ENCODE measurements around the gene LYRM1. TPM values are rescaled to one million over a fixed set of nuclear protein-coding genes. Genes with fewer than 3 reads are reported as not detected.
A peak's percentile ranks its signal among the peaks of the same experiment; 100 is the strongest.

The LYRM1 gene
- total RNA-seq, 2 donors from 2014 or later = 18.7 to 34.9 TPM

DNA sequence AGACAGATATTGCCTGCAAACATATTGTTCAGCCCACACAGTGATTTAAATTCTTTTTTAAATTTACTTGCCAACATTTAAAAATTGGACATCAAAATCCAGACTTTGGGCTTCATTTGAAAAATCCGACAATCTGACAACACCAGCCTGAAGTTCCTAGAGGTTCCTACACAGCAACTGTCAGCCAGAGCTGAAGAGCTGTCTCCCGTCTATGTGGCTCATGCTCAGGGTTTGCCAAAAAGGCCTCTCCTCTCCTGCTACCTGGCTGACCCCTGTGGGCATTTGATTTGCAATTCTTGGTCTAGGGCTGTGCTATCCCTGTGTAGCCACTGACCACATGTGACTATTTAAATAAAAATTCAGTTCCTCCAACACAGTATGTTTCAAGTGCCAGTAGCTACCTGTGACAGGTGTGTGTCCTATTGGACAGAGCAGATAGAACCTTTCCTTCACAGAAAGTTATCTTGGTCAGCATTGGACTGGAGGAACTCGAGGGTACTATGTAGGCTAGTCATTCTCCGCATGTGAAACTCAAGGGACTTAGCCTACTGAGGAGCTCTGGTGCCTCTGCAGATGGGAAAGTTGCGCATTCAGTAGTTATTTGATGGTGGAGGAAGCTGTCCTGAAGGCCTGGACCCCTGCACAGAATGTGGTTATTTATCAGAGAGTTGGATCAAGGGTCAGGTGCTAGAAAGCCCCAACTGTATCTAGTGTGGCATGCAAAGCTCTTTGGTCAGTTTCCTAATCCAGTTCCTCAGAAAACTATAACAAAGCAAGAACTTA lies 2.7 kb downstream of the LYRM1 start:
- no peaks in the 10 kb centered on the region for H3K9me3 ChIP-seq
- DNase-seq (ENCODE audit: low spot score) (no peak), ATAC-seq (ENCODE audit: insufficient number of reproducible peaks, low FRiP score, low read depth) (no peak)
- TF ChIP-seq, protein P1, sequence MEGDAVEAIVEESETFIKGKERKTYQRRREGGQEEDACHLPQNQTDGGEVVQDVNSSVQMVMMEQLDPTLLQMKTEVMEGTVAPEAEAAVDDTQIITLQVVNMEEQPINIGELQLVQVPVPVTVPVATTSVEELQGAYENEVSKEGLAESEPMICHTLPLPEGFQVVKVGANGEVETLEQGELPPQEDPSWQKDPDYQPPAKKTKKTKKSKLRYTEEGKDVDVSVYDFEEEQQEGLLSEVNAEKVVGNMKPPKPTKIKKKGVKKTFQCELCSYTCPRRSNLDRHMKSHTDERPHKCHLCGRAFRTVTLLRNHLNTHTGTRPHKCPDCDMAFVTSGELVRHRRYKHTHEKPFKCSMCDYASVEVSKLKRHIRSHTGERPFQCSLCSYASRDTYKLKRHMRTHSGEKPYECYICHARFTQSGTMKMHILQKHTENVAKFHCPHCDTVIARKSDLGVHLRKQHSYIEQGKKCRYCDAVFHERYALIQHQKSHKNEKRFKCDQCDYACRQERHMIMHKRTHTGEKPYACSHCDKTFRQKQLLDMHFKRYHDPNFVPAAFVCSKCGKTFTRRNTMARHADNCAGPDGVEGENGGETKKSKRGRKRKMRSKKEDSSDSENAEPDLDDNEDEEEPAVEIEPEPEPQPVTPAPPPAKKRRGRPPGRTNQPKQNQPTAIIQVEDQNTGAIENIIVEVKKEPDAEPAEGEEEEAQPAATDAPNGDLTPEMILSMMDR (IDR thresholded peaks at IDR 0.05) = no peak
- H3K27me3 ChIP-seq (replicated peaks; ENCODE audit: insufficient read depth) = no peaks in the 10 kb centered on the region
- H3K27ac ChIP-seq = peak overlapping the region; percentile 95 to 100
- no peaks in the 10 kb centered on the region for H3K36me3 ChIP-seq
- no peak overlapping the region for H3K4me3 ChIP-seq
- peaks cover 59 to 72% of the 10 kb centered on the region in 2 donors for H3K4me1 ChIP-seq (ENCODE audit: control insufficient read depth in 1 of 2, low read depth in 2 of 2)

DNA sequence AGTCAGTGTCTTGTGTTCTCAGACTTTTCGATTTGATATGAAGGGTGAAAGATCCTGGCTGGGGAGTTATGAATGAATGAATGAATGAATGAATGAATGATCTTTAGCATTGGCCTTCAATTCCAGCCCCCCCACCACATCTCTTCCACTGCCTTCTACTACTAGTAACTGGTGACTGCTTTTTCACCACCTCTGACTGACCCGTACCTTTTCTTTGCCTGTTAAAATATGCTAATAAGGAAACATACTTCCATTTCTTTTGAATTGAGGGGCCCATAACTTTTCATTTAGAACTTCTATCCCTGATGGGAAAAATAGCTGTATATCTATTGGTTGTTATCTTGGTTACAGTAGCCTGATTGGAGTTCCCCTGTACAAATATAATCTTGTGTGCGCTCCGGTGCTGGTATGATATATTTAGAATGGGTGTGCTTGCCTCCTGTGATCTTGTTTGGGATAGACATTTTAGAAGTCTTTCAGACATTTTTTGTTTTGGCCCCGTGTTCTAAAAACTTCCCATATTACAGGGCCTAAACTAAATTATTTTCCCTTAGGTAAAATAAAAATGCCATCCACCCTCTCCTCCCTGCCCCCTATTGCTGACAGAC lies 3.4 kb downstream of the LYRM1 start:
- Histone ChIP-seq H3K4me1 (ENCODE audit: control insufficient read depth in 1 of 2, low read depth in 2 of 2) (peaks cover 58 to 72% of the 10 kb centered on the region in 2 donors), H3K36me3 (no peaks in the 10 kb centered on the region), H3K27ac (peak overlapping the region; percentile 95 to 100), H3K27me3 (replicated peaks; ENCODE audit: insufficient read depth) (no peaks in the 10 kb centered on the region), H3K4me3 (peak overlapping the region; percentile 26), H3K9me3 (no peaks in the 10 kb centered on the region)
- ATAC-seq (ENCODE audit: insufficient number of reproducible peaks, low FRiP score, low read depth) (no peak), DNase-seq (ENCODE audit: low spot score) (no peak)
- TF ChIP-seq, protein P1 (IDR thresholded peaks at IDR 0.05) = no peak

DNA sequence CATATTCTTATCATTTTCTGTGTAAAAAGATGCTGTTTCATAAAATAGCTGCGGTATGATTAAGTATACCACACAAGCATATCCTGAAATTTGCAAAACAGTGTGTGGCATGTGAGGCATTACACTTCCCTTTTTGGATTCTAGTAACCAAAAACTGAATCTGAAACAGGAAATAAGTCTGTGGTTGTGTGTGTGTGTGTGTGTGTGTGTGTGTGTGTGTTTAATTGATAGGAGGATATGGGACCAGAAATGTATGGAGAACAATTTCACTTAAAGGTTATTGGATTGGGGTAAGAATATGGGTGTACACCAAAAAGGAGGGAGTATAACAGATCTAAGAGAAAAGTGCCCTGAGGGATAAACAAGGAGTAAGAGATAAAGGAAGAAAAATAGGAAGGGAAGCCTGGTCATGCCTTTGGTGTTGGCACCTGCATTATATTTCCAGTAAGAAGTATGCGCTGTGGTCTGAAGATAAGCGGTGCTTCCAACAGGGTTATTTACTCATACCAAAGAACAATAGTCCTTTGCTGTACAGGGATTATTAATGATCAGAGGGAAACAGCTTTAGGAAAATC lies 4.0 kb downstream of the LYRM1 start:
- Histone ChIP-seq H3K36me3 (no peaks in the 10 kb centered on the region), H3K4me1 (ENCODE audit: control insufficient read depth in 1 of 2, low read depth in 2 of 2) (peaks cover 58 to 77% of the 10 kb centered on the region in 2 donors), H3K27me3 (replicated peaks; ENCODE audit: insufficient read depth) (no peaks in the 10 kb centered on the region), H3K9me3 (no peaks in the 10 kb centered on the region), H3K27ac (peak overlapping the region; percentile 95 to 100), H3K4me3 (peak overlapping the region; percentile 26)
- no peak for DNase-seq (ENCODE audit: low spot score)
- ATAC-seq (ENCODE audit: insufficient number of reproducible peaks, low FRiP score, low read depth) = no peak
- TF ChIP-seq, protein P1 (IDR thresholded peaks at IDR 0.05) = no peak

GRCh38 chr16:20905576-20905975 lies 5.0 kb downstream of the LYRM1 start:
- Histone ChIP-seq H3K4me3 (peak overlapping the region; percentile 42), H3K27ac (peak overlapping the region; percentile 95 to 100), H3K36me3 (no peaks in the 10 kb centered on the region), H3K4me1 (ENCODE audit: control insufficient read depth in 1 of 2, low read depth in 2 of 2) (peaks cover 58 to 84% of the 10 kb centered on the region in 2 donors), H3K9me3 (no peaks in the 10 kb centered on the region), H3K27me3 (replicated peaks; ENCODE audit: insufficient read depth) (no peaks in the 10 kb centered on the region)
- DNase-seq (ENCODE audit: low spot score) (no peak), ATAC-seq (ENCODE audit: insufficient number of reproducible peaks, low FRiP score, low read depth) (no peak)
- TF ChIP-seq, protein P1 (IDR thresholded peaks at IDR 0.05) = no peak

Data from thoracic aorta (tissue), 2 donors.